Duodenal mucosa (tissue), 2 donors: ENCODE data around the gene GRIN3B.

ENCODE experiments used
- H3K27ac ChIP-seq: one replicate; pipeline ENCODE4 v1.7.0; 2013; ENCODE audit warnings: low read depth, low read length
- H3K27me3 ChIP-seq, 2 donors: one replicate each; pipeline ENCODE4 v1.7.0; 2013; ENCODE audit warnings: low read length in 2 of 2, control low read depth in 1 of 2; ENCODE audit not compliant: insufficient read depth in 2 of 2, control insufficient read depth in 1 of 2
- H3K36me3 ChIP-seq, 2 donors: one replicate each; pipeline ENCODE4 v1.7.0; 2013; ENCODE audit warnings: low read length in 2 of 2, control low read depth in 1 of 2; ENCODE audit not compliant: insufficient read depth in 2 of 2, control insufficient read depth in 1 of 2
- H3K4me1 ChIP-seq, 2 donors: one replicate each; pipeline ENCODE4 v1.7.0; 2013; ENCODE audit warnings: low read length in 2 of 2, control low read depth in 1 of 2; ENCODE audit not compliant: insufficient read depth in 2 of 2, control insufficient read depth in 1 of 2
- H3K4me3 ChIP-seq, 2 donors: one replicate each; pipeline ENCODE4 v1.7.0; 2013; ENCODE audit warnings: low read length in 2 of 2, low read depth in 1 of 2
- H3K9ac ChIP-seq, 2 donors: one replicate each; pipeline ENCODE4 v1.7.0; 2013; ENCODE audit warnings: low read length in 2 of 2, low read depth in 1 of 2
- H3K9me3 ChIP-seq, 2 donors: one replicate each; pipeline ENCODE4 v1.7.0; 2013; ENCODE audit warnings: low read length in 2 of 2, control low read depth in 1 of 2; ENCODE audit not compliant: control insufficient read depth in 1 of 2

GRIN3B gene

GRCh38 chr19:998064-998463 is 2.2 kb upstream of the GRIN3B start:
- H3K27me3 ChIP-seq: peaks cover 51 to 56% of the 10 kb centered on the region in 2 donors
- no peak overlapping the region for H3K27ac ChIP-seq
- H3K36me3 ChIP-seq: no peaks in the 10 kb centered on the region

GRCh38 chr19:999379-999719 is 870 bp upstream of the GRIN3B start:
- Histone ChIP-seq H3K9me3 (no peaks in the 10 kb centered on the region), H3K4me1 (no peaks in the 10 kb centered on the region), H3K36me3 (no peaks in the 10 kb centered on the region), H3K27me3 (peaks cover 51 to 60% of the 10 kb centered on the region in 2 donors), H3K27ac (no peak overlapping the region), H3K4me3 (no peak overlapping the region), H3K9ac (no peak overlapping the region)

More at GRCh38 chr19:998064-998463, 2.2 kb upstream of the GRIN3B start:
- H3K4me1 ChIP-seq: no peaks in the 10 kb centered on the region
- H3K9ac ChIP-seq: no peak overlapping the region
- H3K9me3 ChIP-seq: no peaks in the 10 kb centered on the region
- no peak overlapping the region for H3K4me3 ChIP-seq

- Histone ChIP-seq H3K9ac (no peak overlapping the region), H3K4me1 (no peaks in the 10 kb centered on the region), H3K36me3 (no peaks in the 10 kb centered on the region), H3K9me3 (no peaks in the 10 kb centered on the region), H3K27ac (no peak overlapping the region), H3K27me3 (peaks cover 44 to 56% of the 10 kb centered on the region in 2 donors), H3K4me3 (no peak overlapping the region)
Measured at GRCh38 chr19:1000591-1001537, 645 bp downstream of the GRIN3B start.

- no peaks in the 10 kb centered on the region for H3K4me1 ChIP-seq
- H3K27me3 ChIP-seq: peaks cover 36 to 49% of the 10 kb centered on the region in 2 donors
- no peak overlapping the region for H3K27ac ChIP-seq
- H3K4me3 ChIP-seq: no peak overlapping the region
- no peaks in the 10 kb centered on the region for H3K9me3 ChIP-seq
- H3K9ac ChIP-seq: no peak overlapping the region
- H3K36me3 ChIP-seq: no peaks in the 10 kb centered on the region
Measured at GRCh38 chr19:1001538-1002166, 1.4 kb downstream of the GRIN3B start.

GRCh38 chr19:1002600-1002999 is 2.4 kb downstream of the GRIN3B start:
- Histone ChIP-seq H3K27me3 (peaks cover 29 to 42% of the 10 kb centered on the region in 2 donors), H3K9ac (no peak overlapping the region), H3K9me3 (no peaks in the 10 kb centered on the region), H3K4me3 (no peak overlapping the region), H3K36me3 (no peaks in the 10 kb centered on the region), H3K27ac (no peak overlapping the region), H3K4me1 (no peaks in the 10 kb centered on the region)

- H3K36me3 ChIP-seq: no peaks in the 10 kb centered on the region
- peaks cover 23 to 35% of the 10 kb centered on the region in 2 donors for H3K27me3 ChIP-seq
- H3K4me3 ChIP-seq: no peak overlapping the region
Measured at GRCh38 chr19:1003283-1003682, 3.1 kb downstream of the GRIN3B start.

GRCh38 chr19:1004204-1004802 is 4.1 kb downstream of the GRIN3B start:
- peaks cover 12 to 25% of the 10 kb centered on the region in 2 donors for H3K27me3 ChIP-seq
- no peak overlapping the region for H3K9ac ChIP-seq
- no peak overlapping the region for H3K27ac ChIP-seq
- no peaks in the 10 kb centered on the region for H3K9me3 ChIP-seq
- no peaks in the 10 kb centered on the region for H3K4me1 ChIP-seq
- H3K4me3 ChIP-seq: no peak overlapping the region
- H3K36me3 ChIP-seq: no peaks in the 10 kb centered on the region

More at GRCh38 chr19:1003283-1003682, 3.1 kb downstream of the GRIN3B start:
- Histone ChIP-seq H3K27ac (no peak overlapping the region), H3K9ac (no peak overlapping the region), H3K9me3 (no peaks in the 10 kb centered on the region), H3K4me1 (no peaks in the 10 kb centered on the region)

GRCh38 chr19:1004803-1005664 is 4.8 kb downstream of the GRIN3B start:
- Histone ChIP-seq H3K36me3 (peaks cover 0 to 6% of the 10 kb centered on the region in 2 donors), H3K4me3 (no peak overlapping the region), H3K9me3 (no peaks in the 10 kb centered on the region), H3K27me3 (peaks cover 10 to 22% of the 10 kb centered on the region in 2 donors), H3K9ac (no peak overlapping the region), H3K4me1 (no peaks in the 10 kb centered on the region), H3K27ac (no peak overlapping the region)

- Histone ChIP-seq H3K27ac (no peak overlapping the region), H3K9ac (no peak overlapping the region), H3K36me3 (peaks cover 0 to 16% of the 10 kb centered on the region in 2 donors), H3K4me1 (no peaks in the 10 kb centered on the region), H3K4me3 (no peak overlapping the region), H3K27me3 (peaks cover 0 to 12% of the 10 kb centered on the region in 2 donors), H3K9me3 (no peaks in the 10 kb centered on the region)
Measured at GRCh38 chr19:1006711-1007398, 6.6 kb downstream of the GRIN3B start.
